Endodermal cell (in vitro differentiated cells): ENCODE results near the gene RRP9. TPM values are rescaled to one million over a fixed set of nuclear protein-coding genes. Genes with fewer than 3 reads are reported as not detected.

Source experiments
- DNase-seq: peaks from one replicate; pipeline ENCODE4 v3.0.0-alpha.2; 2017
- H3K27ac ChIP-seq: 2 replicates; pipeline ENCODE4 v1.5.1; 2013; ENCODE audit warnings: mild to moderate bottlenecking, low read depth, low read length, moderate library complexity
- H3K27me3 ChIP-seq: 2 replicates; pipeline ENCODE4 v1.6.1; 2013; ENCODE audit warnings: mild to moderate bottlenecking, low read length, moderate library complexity; ENCODE audit not compliant: insufficient read depth, control insufficient read depth, poor library complexity, severe bottlenecking
- H3K36me3 ChIP-seq: 2 replicates; pipeline ENCODE4 v1.7.0; 2013; ENCODE audit warnings: mild to moderate bottlenecking, low read length, moderate library complexity; ENCODE audit not compliant: control insufficient read depth, insufficient read depth
- H3K4me1 ChIP-seq: one replicate; pipeline ENCODE4 v1.7.0; 2013; ENCODE audit warnings: low read length; ENCODE audit not compliant: control insufficient read depth, insufficient read depth
- H3K4me3 ChIP-seq: 2 replicates; pipeline ENCODE4 v1.5.1; 2013; ENCODE audit warnings: mild to moderate bottlenecking, low read length, moderate library complexity
- H3K9ac ChIP-seq: 2 replicates; pipeline ENCODE4 v1.6.1; 2013; ENCODE audit warnings: mild to moderate bottlenecking, low read length, moderate library complexity; ENCODE audit not compliant: poor library complexity, severe bottlenecking; ENCODE audit errors: extremely low read depth
- H3K9me3 ChIP-seq: 2 replicates; pipeline ENCODE4 v1.6.1; 2013; ENCODE audit warnings: mild to moderate bottlenecking, low read length, moderate library complexity; ENCODE audit not compliant: control insufficient read depth
- H3K27ac Mint-ChIP-seq: 2 replicates; pipeline ENCODE4 v1.8.0; 2020; ENCODE audit warnings: mixed read lengths
- H3K27me3 Mint-ChIP-seq: 2 replicates; pipeline ENCODE4 v1.8.0; 2021; ENCODE audit warnings: mild to moderate bottlenecking, mixed read lengths; ENCODE audit not compliant: insufficient read depth
- H3K36me3 Mint-ChIP-seq: 2 replicates; pipeline ENCODE4 v1.8.0; 2020; ENCODE audit warnings: low read depth, mixed read lengths
- H3K4me1 Mint-ChIP-seq: 2 replicates; pipeline ENCODE4 v1.8.0; 2020; ENCODE audit warnings: mixed read lengths
- H3K4me3 Mint-ChIP-seq: 2 replicates; pipeline ENCODE4 v1.8.0; 2020; ENCODE audit warnings: mild to moderate bottlenecking, moderate library complexity, mixed read lengths
- H3K9me3 Mint-ChIP-seq: 2 replicates; pipeline ENCODE4 v1.8.0; 2020; ENCODE audit warnings: mild to moderate bottlenecking, mixed read lengths
- WGBS, 2 experiments: methylation state at CpG; one replicate each; pipeline versions ENCODE4 v1.1.5 to v1.1.7; 2013; ENCODE audit warnings: missing lambda C conversion rate in 2 of 2, mixed read lengths in 1 of 2; ENCODE audit not compliant: insufficient coverage in 1 of 2, insufficient read length in 1 of 2; 5-methylcytosine and 5-hydroxymethylcytosine counted together
- total RNA-seq, 2 donors: library from RNA; stranded (reverse); fragmentation: NEBNext Ultra II Directional in 1 of 2; extraction: Animal tissue kit (Norgen Biotek cat#: 25700) in 1 of 2; gene quantifications; 2 replicates in 1 of 2; 3 replicates in 1 of 2; pipeline ENCODE4 v1.2.1, GENCODE V29; 2021
- TF ChIP-seq, protein P1 (sequence below): fragments of 200-600 bp; sonication (generic); conservative IDR thresholded peaks from 2 replicates; pipeline ENCODE4 v1.5.0; 2021; ENCODE audit warnings: antibody characterized with exemption, mild to moderate bottlenecking

The RRP9 gene
- total RNA-seq, 2 donors from 2014 or later, result 38.6 to 89.3 TPM

DNA sequence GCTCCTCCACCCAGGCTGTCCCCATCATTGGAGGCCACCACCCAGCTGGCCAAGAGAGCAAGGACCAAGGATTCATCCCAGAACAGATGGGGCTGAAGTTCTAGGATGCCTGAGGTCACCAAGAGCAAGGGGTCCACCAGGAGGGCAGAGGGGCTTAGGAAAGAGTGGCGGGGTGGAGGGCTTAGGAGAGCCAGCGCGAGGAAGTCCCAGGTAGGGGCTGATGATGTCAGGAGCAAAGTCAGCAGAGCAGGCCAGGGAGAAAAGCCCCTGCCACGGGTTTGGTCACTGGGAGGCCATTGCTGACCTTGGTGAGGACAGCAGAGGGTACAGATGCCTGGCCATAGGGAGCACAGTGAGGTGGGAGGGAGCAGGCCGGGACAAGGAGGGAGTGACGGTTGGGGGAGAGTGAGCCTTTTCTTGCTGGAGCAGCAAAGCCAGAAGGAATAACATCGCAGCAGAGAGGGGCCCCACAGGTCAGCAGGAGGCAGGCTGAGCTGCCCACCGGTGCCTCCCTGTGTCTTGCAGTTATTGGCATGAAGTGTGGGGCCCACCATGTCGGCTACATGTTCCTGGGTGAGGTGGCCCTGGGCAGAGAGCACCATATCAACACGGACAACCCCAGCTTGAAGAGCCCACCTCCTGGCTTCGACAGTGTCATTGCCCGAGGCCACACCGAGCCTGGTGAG is 5.7 kb upstream of the RRP9 start:
- Histone ChIP-seq H3K27me3 (peaks cover 26% of the 10 kb centered on the region), H3K9ac (no peak overlapping the region), H3K4me3 (no peak overlapping the region), H3K36me3 (no peaks in the 10 kb centered on the region), H3K27ac (no peak overlapping the region), H3K9me3 (no peaks in the 10 kb centered on the region), H3K4me1 (peaks cover 4% of the 10 kb centered on the region)
- no peak for DNase-seq
- H3K36me3 Mint-ChIP-seq, result no peaks in the 10 kb centered on the region
- TF ChIP-seq, protein P1, sequence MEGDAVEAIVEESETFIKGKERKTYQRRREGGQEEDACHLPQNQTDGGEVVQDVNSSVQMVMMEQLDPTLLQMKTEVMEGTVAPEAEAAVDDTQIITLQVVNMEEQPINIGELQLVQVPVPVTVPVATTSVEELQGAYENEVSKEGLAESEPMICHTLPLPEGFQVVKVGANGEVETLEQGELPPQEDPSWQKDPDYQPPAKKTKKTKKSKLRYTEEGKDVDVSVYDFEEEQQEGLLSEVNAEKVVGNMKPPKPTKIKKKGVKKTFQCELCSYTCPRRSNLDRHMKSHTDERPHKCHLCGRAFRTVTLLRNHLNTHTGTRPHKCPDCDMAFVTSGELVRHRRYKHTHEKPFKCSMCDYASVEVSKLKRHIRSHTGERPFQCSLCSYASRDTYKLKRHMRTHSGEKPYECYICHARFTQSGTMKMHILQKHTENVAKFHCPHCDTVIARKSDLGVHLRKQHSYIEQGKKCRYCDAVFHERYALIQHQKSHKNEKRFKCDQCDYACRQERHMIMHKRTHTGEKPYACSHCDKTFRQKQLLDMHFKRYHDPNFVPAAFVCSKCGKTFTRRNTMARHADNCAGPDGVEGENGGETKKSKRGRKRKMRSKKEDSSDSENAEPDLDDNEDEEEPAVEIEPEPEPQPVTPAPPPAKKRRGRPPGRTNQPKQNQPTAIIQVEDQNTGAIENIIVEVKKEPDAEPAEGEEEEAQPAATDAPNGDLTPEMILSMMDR, result no peak
- H3K4me3 Mint-ChIP-seq, result no peak overlapping the region
- H3K27me3 Mint-ChIP-seq, result peaks cover 43% of the 10 kb centered on the region
- 74 to 85% methylated on average over 10 to 13 of the region's 13 CpGs for WGBS, 2 experiments
- no peaks in the 10 kb centered on the region for H3K9me3 Mint-ChIP-seq
- no peak overlapping the region for H3K27ac Mint-ChIP-seq
- H3K4me1 Mint-ChIP-seq, result peaks cover 3% of the 10 kb centered on the region

GRCh38 chr3:51946796-51947195 is 5.1 kb upstream of the RRP9 start:
- no peaks in the 10 kb centered on the region for H3K9me3 Mint-ChIP-seq
- no peaks in the 10 kb centered on the region for H3K36me3 Mint-ChIP-seq
- no peak overlapping the region for H3K27ac Mint-ChIP-seq
- H3K27me3 Mint-ChIP-seq, result peaks cover 38% of the 10 kb centered on the region
- peaks cover 6% of the 10 kb centered on the region for H3K4me1 ChIP-seq
- H3K4me3 ChIP-seq, result no peak overlapping the region
- no peak overlapping the region for H3K9ac ChIP-seq
- H3K9me3 ChIP-seq, result no peaks in the 10 kb centered on the region
- H3K27ac ChIP-seq, result no peak overlapping the region
- no peak overlapping the region for H3K4me3 Mint-ChIP-seq
- DNase-seq, result no peak
- no peaks in the 10 kb centered on the region for H3K36me3 ChIP-seq
- 91 to 92% methylated on average over 4 of the region's 4 CpGs for WGBS, 2 experiments
- TF ChIP-seq, protein P1, result no peak
- H3K4me1 Mint-ChIP-seq, result peaks cover 5% of the 10 kb centered on the region
- H3K27me3 ChIP-seq, result peaks cover 26% of the 10 kb centered on the region

- Mint-ChIP-seq H3K27ac (no peak overlapping the region), H3K27me3 (peaks cover 31% of the 10 kb centered on the region), H3K4me3 (no peak overlapping the region), H3K4me1 (peaks cover 6% of the 10 kb centered on the region), H3K36me3 (no peaks in the 10 kb centered on the region), H3K9me3 (no peaks in the 10 kb centered on the region)
- 92 to 94% methylated on average over 9 to 14 of the region's 14 CpGs for WGBS, 2 experiments
- no peak overlapping the region for H3K9ac ChIP-seq
- H3K4me3 ChIP-seq, result no peak overlapping the region
- TF ChIP-seq, protein P1, result no peak
- no peaks in the 10 kb centered on the region for H3K36me3 ChIP-seq
- H3K27ac ChIP-seq, result no peak overlapping the region
- H3K27me3 ChIP-seq, result peaks cover 23% of the 10 kb centered on the region
- peaks cover 6% of the 10 kb centered on the region for H3K4me1 ChIP-seq
- peak; percentile 27 for DNase-seq
- no peaks in the 10 kb centered on the region for H3K9me3 ChIP-seq
Observed at GRCh38 chr3:51945926-51946705, 4.4 kb upstream of the RRP9 start.
